GM21619 (cell line): ENCODE results near the gene JAG1.
A peak's percentile ranks its signal among the peaks of the same experiment; 100 is the strongest.

ENCODE experiments used
- ATAC-seq: cut with Tn5 transposase; IDR thresholded peaks from one replicate; pipeline ENCODE4 v1.9.1; 2021; ENCODE audit not compliant: unreplicated experiment

Gene JAG1

DNA sequence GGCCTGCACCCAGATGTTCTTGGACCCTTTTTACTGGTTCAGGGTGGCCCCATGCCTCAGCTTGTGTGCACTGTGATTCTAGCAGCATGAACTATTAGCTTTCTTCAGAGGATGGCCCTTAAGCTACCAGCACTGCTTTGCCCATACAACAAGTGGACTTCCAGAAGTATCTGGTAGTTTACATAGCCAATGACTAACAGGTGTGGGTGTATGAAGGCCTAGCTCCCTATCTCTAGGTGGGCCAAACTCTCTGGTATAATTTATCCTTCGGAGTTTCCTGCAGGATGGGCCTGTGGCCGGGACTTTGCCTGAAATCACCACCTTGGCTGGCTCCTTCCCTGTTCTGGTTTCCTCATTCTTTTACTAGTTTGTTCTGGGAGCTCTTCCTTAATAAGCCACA is 26.1 kb upstream of the JAG1 start:
- no peak for ATAC-seq

DNA sequence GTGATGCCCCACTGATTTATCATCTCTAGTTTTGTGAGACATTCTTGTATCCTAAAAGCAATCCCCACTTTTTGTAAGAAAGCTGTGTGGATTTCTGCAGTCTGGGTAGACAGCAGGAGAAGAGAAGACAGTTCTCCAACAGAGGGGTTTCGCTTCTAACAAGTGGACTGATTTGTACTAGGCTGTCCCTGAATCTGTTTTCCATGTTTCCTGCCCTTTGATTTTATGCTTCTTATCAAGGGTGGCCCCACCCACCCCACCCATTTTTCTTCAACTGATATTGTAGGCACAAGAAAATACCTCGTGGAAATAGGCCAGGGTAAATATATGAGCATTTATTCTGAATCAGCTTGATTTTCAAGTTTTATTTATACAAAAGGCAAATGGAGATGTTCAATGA is 25.7 kb upstream of the JAG1 start:
- no peak for ATAC-seq

DNA sequence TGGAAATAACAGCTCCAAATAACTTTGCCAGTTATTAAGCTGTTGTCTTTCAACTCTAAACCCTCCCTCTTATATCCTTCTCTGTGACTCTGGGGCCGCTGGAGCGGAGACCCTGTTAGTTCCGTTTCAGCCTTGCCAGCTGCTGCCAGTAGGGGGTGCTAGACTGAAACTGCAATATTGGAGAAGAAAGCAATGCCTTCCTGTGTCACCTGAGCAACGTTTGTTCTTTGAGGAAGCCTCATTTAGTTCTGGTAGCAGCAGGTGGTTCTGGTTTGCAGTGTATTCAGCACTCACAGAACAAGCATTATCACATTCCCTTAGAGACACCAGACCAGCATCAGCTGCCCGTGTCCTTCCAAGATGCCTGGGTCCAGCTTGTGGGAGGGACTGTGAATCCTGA is 22.9 kb upstream of the JAG1 start:
- no peak for ATAC-seq

- ATAC-seq, result no peak
Measured at GRCh38 chr20:10689385-10689784, 15.6 kb upstream of the JAG1 start.

- no peak for ATAC-seq
Measured at GRCh38 chr20:10687895-10688294, 14.1 kb upstream of the JAG1 start.

DNA sequence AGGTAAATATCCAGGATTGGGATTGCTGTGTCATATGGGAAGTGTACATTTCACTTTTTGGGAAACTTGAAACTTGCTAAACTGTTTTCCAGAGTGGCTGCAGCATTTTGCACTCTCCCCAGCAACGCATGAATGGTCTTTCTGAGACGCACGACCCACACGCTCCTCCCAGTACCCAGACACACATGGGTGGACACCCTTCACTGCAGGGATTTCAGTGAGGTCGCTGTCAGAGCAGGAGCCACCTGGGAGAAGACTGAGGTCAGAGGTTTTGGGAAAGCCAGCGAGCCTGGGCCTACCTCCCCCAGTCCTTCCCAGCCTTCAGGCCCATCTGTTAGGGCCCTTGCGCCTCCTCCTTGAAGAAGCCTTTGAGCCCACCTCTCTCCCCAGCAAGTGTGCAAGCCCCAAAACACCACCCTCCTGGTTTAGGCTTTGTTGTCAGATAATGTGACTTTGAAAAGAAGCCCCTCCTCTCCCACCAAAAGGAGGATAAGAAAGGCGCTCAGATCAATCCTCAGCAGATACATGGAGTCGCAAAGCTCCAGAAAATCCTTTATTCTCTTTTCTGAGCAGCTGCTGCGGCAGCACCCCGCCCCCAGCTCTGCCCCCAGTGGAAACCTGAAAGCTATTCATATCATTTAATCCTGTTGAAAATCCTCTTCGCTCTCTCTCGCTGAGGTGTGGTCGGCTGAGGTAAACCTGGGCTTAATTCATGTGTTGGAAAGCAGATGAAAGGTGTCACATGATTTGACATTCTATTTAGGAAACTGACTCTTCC is 12.7 kb upstream of the JAG1 start:
- no peak for ATAC-seq

- ATAC-seq, result no peak
Measured at GRCh38 chr20:10683537-10683936, 9.7 kb upstream of the JAG1 start.

DNA sequence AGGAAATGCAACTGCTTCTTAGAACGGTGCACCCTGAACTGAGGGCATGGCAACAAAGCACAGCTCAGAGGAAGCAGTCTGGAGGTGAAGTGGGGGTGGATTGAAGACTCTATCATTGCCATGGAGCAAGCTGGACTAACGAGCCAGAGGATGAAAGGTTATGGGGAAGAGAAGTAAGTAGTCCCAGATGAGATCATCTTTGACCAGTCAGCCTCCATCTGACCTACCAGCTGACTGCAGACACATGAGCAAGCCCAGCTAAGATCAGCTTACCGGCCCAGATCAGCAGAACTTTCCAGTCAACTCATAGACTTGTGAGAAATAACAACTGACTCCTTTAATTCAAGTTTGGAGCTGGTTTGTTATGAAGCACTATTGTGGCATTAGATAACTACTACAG is 9.1 kb upstream of the JAG1 start:
- no peak for ATAC-seq

GRCh38 chr20:10681494-10681893 is 7.7 kb upstream of the JAG1 start:
- ATAC-seq, result no peak

- ATAC-seq, result no peak
Measured at GRCh38 chr20:10680571-10680970, 6.8 kb upstream of the JAG1 start.

DNA sequence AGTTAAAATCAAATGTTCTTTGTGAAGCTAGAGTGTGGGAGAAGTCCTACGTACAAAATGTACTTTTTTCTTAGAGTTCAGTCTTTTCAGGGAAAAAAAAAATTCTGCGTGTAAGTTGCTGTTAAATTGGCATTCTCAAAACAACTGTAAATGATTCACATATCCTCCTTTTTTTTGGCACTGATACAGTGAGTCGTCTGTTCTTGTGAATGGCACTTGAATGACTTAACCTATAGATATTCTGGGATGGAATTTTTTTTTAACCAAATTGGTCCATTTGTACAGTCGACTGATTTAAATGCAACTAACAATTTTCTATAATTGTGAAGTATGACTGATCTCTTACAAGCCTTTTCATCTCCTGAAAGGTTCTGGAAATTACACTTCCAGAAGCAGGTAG is 5.5 kb upstream of the JAG1 start:
- no peak for ATAC-seq

GRCh38 chr20:10676518-10676917 is 2.7 kb upstream of the JAG1 start:
- ATAC-seq, result no peak

GRCh38 chr20:10675450-10675848 is 1.6 kb upstream of the JAG1 start:
- ATAC-seq, result no peak

- peak; percentile 39 for ATAC-seq
Measured at GRCh38 chr20:10674684-10675449, 1.1 kb upstream of the JAG1 start.

DNA sequence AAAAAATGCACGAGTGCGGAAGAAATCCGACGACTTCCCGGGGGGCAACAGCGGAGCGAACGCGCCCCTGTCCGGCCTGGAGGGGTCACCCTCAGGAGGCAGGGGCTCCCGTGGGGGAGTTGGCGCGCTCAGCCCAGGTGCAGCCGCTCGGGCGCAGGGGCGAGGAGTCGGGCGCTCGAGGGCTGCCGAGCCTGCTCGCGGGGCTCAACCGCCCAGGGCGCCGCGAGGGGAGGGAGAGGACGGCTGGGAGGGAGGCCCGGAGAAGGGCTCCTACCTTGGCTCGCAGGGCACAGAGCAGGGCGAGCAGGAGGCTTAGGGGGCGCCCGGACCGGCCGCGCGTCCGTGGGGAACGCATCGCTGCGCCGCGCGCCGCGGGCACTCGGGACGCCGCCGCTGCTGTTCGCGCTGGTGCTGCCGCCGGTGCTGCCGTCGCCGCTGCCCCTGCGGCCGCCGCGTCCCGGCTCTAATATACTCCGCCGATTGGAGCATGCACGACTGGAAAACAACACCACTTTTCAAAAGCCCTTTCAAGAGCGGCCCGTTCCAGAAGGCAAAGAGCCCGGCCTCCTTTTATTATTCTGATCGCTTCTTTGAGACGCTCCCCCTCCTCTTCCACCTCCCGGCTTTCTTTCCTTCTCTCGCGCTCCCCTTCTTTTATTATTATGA is 490 bp downstream of the JAG1 start:
- ATAC-seq, result no peak

GRCh38 chr20:10672624-10673127 is 1.1 kb downstream of the JAG1 start:
- ATAC-seq, result no peak

- no peak for ATAC-seq
Measured at GRCh38 chr20:10671919-10672623, 1.7 kb downstream of the JAG1 start.

DNA sequence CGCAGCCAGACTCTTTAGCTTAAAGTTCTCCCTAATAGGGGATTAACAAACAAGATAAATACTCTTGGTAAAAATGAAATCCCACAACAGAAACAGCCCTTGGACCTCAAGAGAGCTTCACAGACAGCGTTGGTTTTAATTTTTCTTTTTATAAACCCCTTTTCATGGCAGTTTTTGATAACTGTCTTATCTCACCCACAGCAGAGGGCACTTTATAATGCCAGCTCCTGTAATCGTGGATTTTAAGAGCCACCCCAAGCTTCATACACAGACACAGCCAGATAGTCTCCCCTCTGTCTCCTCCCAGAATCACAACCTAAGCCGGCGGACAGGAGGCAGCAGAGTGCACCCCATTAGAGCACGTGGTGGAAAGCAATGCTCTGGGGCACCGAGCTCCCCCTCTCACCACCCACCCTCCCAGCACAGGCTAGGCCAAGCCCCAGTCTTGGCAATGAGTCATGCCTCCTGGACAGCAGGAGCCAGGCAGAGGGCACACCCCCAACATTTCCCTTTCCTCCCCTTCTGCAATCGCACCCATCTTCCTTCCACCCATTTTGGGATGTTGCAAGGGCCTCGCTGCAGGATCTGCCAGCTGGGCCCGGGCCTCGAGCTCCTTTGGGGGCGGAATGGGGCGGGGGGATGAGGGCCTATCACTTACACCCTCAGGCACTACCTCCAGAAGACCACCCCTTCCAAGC is 2.4 kb downstream of the JAG1 start:
- peak; percentile 28 for ATAC-seq

GRCh38 chr20:10670501-10671220 is 3.1 kb downstream of the JAG1 start:
- ATAC-seq, result peak; percentile 26
